ENCODE results near the gene POLR1A. TPM values are rescaled to one million over a fixed set of nuclear protein-coding genes. Genes with fewer than 3 reads are reported as not detected.

The POLR1A gene
- 25.5 and 28.6 TPM in 2 replicates for total RNA-seq (2014; rRNA removed; shearing (Covaris generic))

DNA sequence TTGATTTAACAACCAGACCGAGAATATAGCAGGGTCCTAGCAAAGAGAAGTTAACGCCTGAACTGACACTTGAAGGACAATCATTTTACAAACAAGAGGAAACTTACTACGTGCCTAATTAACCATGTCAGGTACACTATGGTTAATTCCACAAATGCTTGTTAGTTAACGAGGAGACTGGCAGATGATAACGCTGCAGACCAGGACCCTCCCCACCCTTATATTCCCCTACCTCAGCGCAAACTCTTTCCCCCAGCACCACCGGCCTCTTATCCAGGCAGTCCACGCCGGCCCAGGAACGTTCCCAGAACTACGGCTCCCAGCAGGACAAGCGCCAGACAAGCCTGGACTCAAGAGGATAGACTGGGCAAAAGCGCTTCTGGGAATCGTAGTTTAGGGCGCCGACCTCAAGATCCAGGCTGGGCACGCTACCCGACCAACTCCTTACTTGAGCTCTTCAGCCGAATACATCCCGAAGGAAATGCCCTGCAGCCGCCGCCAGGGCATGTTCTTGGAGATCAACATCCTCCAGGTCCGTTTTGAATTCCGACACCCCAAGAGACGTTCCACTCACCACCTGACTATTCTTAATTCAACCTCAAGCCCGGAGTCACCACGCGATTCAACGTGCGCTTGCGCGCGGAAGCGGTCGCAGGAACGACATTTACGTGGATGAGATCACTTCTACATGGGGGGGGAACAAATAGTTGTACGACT, at the start of gene POLR1A:
POLR1A (minus strand) TSS at position 635 of the 717 bp plus-strand sequence; CDS start at position 525, 110 bp downstream.
- Histone ChIP-seq H3K4me3 (peak within 1 kb of the TSS; percentile 60), H3K27me3 (replicated peaks) (no peaks in the 10 kb centered on the region), H3K4me1 (replicated peaks) (peaks cover 15% of the 10 kb centered on the region), H3K9me3 (replicated peaks) (no peaks in the 10 kb centered on the region), H3K27ac (peak within 1 kb of the TSS; percentile 97), H3K36me3 (peaks cover 63% of the 10 kb centered on the region)
- DNase-seq (ENCODE audit: low read depth in 1 of 2, low spot score in 2 of 2), result peak; percentile 89 to 99

GRCh38 chr2:86150502-86150901, 44.8 kb upstream of the POLR1A start:
- Histone ChIP-seq H3K4me3 (no peak overlapping the region), H3K27me3 (replicated peaks) (no peaks in the 10 kb centered on the region), H3K9me3 (replicated peaks) (no peaks in the 10 kb centered on the region), H3K36me3 (peaks cover 76% of the 10 kb centered on the region), H3K4me1 (replicated peaks) (no peaks in the 10 kb centered on the region), H3K27ac (no peak overlapping the region)
- DNase-seq (ENCODE audit: low read depth in 1 of 2, low spot score in 2 of 2), result no peak

GRCh38 chr2:86147793-86148192, 42.1 kb upstream of the POLR1A start:
- Histone ChIP-seq H3K36me3 (peaks cover 89% of the 10 kb centered on the region), H3K4me1 (replicated peaks) (no peaks in the 10 kb centered on the region), H3K27ac (no peak overlapping the region), H3K9me3 (replicated peaks) (no peaks in the 10 kb centered on the region), H3K4me3 (no peak overlapping the region), H3K27me3 (replicated peaks) (no peaks in the 10 kb centered on the region)
- DNase-seq (ENCODE audit: low read depth in 1 of 2, low spot score in 2 of 2), result no peak

DNA sequence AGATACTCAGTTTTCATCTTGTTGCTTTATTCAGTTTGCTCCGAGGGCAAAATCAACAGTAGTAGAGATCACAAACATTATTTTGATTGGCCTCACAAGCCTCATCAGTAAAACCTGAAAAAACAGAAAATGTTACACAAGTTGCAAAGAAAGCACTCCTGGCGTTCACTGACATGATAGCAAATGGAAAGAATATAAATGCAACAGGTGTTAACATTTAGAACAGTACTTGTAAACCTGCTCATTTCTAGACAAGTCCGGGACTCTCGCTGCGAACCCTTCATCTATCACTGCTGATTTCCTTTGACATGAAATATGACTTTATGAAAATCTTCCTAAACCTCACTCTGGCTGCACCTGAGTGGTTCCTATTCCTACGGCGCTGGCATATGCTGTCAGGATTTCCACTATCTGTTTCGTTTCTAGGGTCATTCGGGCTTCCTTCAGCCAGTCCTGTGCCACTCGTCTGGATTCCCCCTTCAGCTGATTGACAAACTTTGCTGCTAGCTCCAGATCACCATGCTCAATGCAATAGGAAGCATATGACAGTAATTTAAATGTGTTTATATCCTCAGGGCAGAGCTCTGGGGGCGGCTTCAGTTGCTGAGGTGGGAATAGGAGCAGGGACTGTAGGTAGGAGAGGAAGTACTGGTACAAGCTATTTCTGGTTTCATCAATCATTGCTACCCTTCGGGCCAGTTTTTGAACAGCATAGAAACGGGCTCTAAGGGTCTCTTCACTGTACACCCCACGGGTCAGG, 38.4 kb upstream of the POLR1A start:
- DNase-seq (ENCODE audit: low read depth in 1 of 2, low spot score in 2 of 2), result no peak
- Histone ChIP-seq H3K4me1 (replicated peaks) (no peaks in the 10 kb centered on the region), H3K36me3 (peaks cover 92% of the 10 kb centered on the region), H3K9me3 (replicated peaks) (no peaks in the 10 kb centered on the region), H3K4me3 (no peak overlapping the region), H3K27ac (no peak overlapping the region), H3K27me3 (replicated peaks) (no peaks in the 10 kb centered on the region)

DNA sequence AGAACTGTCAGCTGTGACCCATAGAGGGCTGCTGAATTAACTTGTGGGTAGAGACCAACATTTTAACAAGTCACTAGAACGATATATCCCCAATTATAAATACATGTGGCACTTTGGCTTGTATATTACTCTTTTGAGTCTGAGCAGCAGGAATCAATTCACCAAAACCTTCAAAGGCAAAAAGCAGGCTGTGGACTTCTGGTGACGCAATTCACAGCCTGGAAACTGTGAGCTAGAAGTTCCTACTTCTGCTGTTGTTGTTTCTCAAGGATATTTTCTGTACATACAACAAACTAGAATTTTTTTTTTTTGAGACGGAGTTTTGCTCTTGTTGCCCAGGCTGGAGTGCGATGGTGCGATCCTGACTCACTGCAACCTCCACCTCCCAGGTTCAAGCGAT, 37.6 kb upstream of the POLR1A start:
- Histone ChIP-seq H3K27me3 (replicated peaks) (no peaks in the 10 kb centered on the region), H3K9me3 (replicated peaks) (no peaks in the 10 kb centered on the region), H3K36me3 (peaks cover 92% of the 10 kb centered on the region), H3K4me1 (replicated peaks) (no peaks in the 10 kb centered on the region), H3K27ac (no peak overlapping the region), H3K4me3 (no peak overlapping the region)
- DNase-seq (ENCODE audit: low read depth in 1 of 2, low spot score in 2 of 2), result no peak

DNA sequence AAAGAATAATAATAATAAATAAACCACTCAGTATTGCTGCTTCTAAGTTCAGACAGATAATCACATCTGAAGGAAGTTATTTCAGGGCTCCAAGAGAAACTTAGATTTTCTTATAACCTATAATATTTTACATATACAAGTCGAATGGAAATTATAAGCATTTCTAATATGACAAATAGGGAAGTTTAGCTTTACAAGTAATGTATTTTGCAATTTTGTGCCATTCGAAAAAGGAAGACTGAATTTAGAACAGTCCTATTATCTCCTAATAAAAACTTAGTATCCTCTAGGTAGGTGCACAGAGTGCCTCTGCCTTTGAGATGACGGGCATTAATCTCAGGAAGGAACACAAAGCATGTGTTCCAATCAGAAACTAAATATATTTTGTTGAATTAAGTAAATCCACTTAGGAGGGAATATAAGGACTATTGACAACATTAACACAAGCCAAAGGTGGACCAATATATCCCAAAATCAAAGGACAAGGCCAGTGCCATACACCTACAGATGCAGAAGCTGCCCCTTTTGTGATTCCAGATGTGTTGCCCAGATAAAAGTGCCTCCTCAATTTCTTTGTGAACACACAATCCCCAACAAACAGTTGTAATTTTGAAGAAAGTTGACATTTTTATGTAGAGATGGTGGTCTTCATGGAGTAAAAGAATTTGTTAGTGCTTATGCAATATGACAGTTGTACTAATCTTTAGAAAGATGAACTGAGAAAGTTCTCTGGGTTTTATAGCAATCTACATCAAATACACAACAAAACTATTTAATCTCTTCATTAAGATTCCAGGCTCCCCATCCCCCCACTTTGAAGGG, 37.0 kb upstream of the POLR1A start:
- Histone ChIP-seq H3K4me3 (no peak overlapping the region), H3K4me1 (replicated peaks) (no peaks in the 10 kb centered on the region), H3K27ac (no peak overlapping the region), H3K36me3 (peaks cover 92% of the 10 kb centered on the region), H3K9me3 (replicated peaks) (no peaks in the 10 kb centered on the region), H3K27me3 (replicated peaks) (no peaks in the 10 kb centered on the region)
- no peak for DNase-seq (ENCODE audit: low read depth in 1 of 2, low spot score in 2 of 2)

GRCh38 chr2:86140969-86141392, 35.3 kb upstream of the POLR1A start:
- Histone ChIP-seq H3K27ac (no peak overlapping the region), H3K36me3 (peaks cover 95% of the 10 kb centered on the region), H3K27me3 (replicated peaks) (no peaks in the 10 kb centered on the region), H3K4me3 (no peak overlapping the region), H3K4me1 (replicated peaks) (no peaks in the 10 kb centered on the region), H3K9me3 (replicated peaks) (no peaks in the 10 kb centered on the region)
- DNase-seq (ENCODE audit: low read depth in 1 of 2, low spot score in 2 of 2), result no peak

DNA sequence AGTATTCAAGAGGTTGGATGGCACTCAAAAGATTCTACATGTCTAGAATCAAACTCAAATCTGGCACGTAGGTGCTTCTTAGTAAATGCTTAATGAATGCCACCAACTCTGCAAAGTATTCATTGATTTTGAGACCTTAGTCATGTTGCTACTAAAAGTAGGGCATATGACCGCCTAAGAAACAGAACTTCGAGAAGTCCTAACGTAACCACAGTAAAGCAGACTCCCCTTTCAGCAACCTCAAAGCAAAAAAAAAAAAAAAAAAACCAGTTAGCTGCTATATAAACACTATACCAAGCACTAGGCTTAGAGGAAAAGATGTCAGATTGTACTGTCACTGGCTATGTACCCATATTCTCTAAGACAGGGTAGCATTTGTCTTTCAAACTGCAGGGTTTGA, 34.3 kb upstream of the POLR1A start:
- no peak for DNase-seq (ENCODE audit: low read depth in 1 of 2, low spot score in 2 of 2)
- Histone ChIP-seq H3K27ac (no peak overlapping the region), H3K4me3 (no peak overlapping the region), H3K9me3 (replicated peaks) (no peaks in the 10 kb centered on the region), H3K36me3 (peaks cover 96% of the 10 kb centered on the region), H3K4me1 (replicated peaks) (no peaks in the 10 kb centered on the region), H3K27me3 (replicated peaks) (no peaks in the 10 kb centered on the region)

DNA sequence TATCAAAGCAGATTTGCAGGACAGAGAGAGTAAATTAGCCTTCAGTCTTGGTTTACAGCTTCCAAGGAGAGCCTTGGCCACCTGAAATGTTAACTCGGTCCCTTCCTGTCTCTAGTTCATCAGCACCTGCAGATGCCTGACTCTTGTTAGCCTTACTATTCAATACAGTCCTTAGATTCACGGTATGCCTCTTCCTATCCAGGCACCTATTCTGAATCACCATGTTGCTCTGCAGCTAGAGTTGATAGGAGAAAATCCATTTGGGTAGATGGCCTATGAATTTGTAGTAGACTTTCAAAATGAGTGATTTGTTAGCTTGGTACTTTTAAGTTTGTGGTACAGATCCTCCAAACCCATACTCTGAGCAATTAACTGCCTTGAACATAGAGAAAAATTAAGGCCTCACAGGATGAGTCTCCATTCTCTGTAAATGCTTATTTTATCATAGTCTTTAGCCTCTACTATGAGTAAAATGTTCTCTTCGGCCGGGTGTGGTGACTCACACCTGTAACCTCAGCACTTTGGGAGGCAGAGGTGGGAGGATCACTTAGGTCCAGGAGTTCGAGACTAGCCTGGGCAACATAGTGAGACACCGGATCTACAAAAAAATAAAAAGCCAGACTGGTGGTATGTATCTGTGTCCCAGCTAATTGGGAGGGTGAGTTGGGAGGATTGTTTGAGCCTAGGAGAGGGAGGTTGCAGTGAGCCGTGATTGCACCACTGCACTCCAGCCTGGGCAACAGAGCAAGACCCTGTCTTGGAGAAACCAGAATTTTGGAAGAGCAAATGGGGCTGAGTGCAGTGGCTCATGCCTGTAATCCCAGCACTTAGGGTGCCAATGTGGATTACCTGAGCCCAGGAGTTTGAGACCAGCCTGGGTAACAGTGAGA, 33.3 kb upstream of the POLR1A start:
- Histone ChIP-seq H3K36me3 (peaks cover 96% of the 10 kb centered on the region), H3K4me1 (replicated peaks) (no peaks in the 10 kb centered on the region), H3K27me3 (replicated peaks) (no peaks in the 10 kb centered on the region), H3K9me3 (replicated peaks) (no peaks in the 10 kb centered on the region), H3K4me3 (no peak overlapping the region), H3K27ac (no peak overlapping the region)
- no peak for DNase-seq (ENCODE audit: low read depth in 1 of 2, low spot score in 2 of 2)

GRCh38 chr2:86136141-86136540, 30.5 kb upstream of the POLR1A start:
- no peaks in the 10 kb centered on the region for H3K4me1 ChIP-seq (replicated peaks)
- no peak overlapping the region for H3K27ac ChIP-seq
- peaks cover 98% of the 10 kb centered on the region for H3K36me3 ChIP-seq
- H3K4me3 ChIP-seq, result no peak overlapping the region
- no peak for DNase-seq (ENCODE audit: low read depth in 1 of 2, low spot score in 2 of 2)
- no peaks in the 10 kb centered on the region for H3K9me3 ChIP-seq (replicated peaks)
- no peaks in the 10 kb centered on the region for H3K27me3 ChIP-seq (replicated peaks)

GRCh38 chr2:86135653-86136052, 30.0 kb upstream of the POLR1A start:
- no peak for DNase-seq (ENCODE audit: low read depth in 1 of 2, low spot score in 2 of 2)
- Histone ChIP-seq H3K4me1 (replicated peaks) (no peaks in the 10 kb centered on the region), H3K36me3 (peaks cover 98% of the 10 kb centered on the region), H3K27ac (no peak overlapping the region), H3K4me3 (no peak overlapping the region), H3K27me3 (replicated peaks) (no peaks in the 10 kb centered on the region), H3K9me3 (replicated peaks) (no peaks in the 10 kb centered on the region)

GRCh38 chr2:86134709-86135108, 29.0 kb upstream of the POLR1A start:
- H3K4me3 ChIP-seq, result no peak overlapping the region
- DNase-seq (ENCODE audit: low read depth in 1 of 2, low spot score in 2 of 2), result no peak
- H3K36me3 ChIP-seq, result peaks cover 98% of the 10 kb centered on the region
- no peaks in the 10 kb centered on the region for H3K27me3 ChIP-seq (replicated peaks)
- no peaks in the 10 kb centered on the region for H3K9me3 ChIP-seq (replicated peaks)
- no peak overlapping the region for H3K27ac ChIP-seq
- H3K4me1 ChIP-seq (replicated peaks), result no peaks in the 10 kb centered on the region

GRCh38 chr2:86124683-86125082, 19.0 kb upstream of the POLR1A start:
- Histone ChIP-seq H3K27ac (no peak overlapping the region), H3K36me3 (peaks cover 95% of the 10 kb centered on the region), H3K9me3 (replicated peaks) (no peaks in the 10 kb centered on the region), H3K4me1 (replicated peaks) (no peaks in the 10 kb centered on the region), H3K4me3 (no peak overlapping the region), H3K27me3 (replicated peaks) (no peaks in the 10 kb centered on the region)
- DNase-seq (ENCODE audit: low read depth in 1 of 2, low spot score in 2 of 2), result no peak
